Natural killer cell treated with Interleukin-12 subunit alpha and Interleukin-12 subunit beta and Interleukin-15 and Interleukin-18, amount 100 ng/mL, for 72 hours (primary cell): ENCODE results near the gene OGDH. TPM values are rescaled to one million over a fixed set of nuclear protein-coding genes. Genes with fewer than 3 reads are reported as not detected.
A peak's percentile ranks its signal among the peaks of the same experiment; 100 is the strongest.

Experiments used
- ATAC-seq, 2 donors: fragments of 150-1000 bp; cut with Tn5 transposase in 1 of 2; sonication (Bioruptor Pico), chemical (Tn5 transposase) in 1 of 2; 2 replicates each; pipeline ENCODE4 v1.10.0; 2021
- DNase-seq: peaks from one replicate; pipeline ENCODE4 v3.0.0; 2022; ENCODE audit warnings: low spot score
- H3K27ac Mint-ChIP-seq, 2 donors: 1 replicate in 1 of 2; 2 replicates in 1 of 2; pipeline ENCODE4 v1.8.0; 2022; ENCODE audit warnings: mixed read lengths in 2 of 2, mild to moderate bottlenecking in 1 of 2, moderate library complexity in 1 of 2
- H3K27me3 Mint-ChIP-seq, 2 donors: 1 replicate in 1 of 2; 2 replicates in 1 of 2; pipeline ENCODE4 v1.8.0; 2022; ENCODE audit warnings: mixed read lengths in 2 of 2
- H3K36me3 Mint-ChIP-seq: one replicate; pipeline ENCODE4 v1.8.0; 2022; ENCODE audit warnings: mixed read lengths
- H3K4me1 Mint-ChIP-seq, 2 donors: 1 replicate in 1 of 2; 2 replicates in 1 of 2; pipeline ENCODE4 v1.8.0; 2022; ENCODE audit warnings: low read depth in 2 of 2, mixed read lengths in 2 of 2, mild to moderate bottlenecking in 1 of 2
- H3K4me3 Mint-ChIP-seq: one replicate; pipeline ENCODE4 v1.8.0; 2022; ENCODE audit warnings: mixed read lengths
- H3K9me3 Mint-ChIP-seq: 2 replicates; pipeline ENCODE4 v1.8.0; 2022; ENCODE audit warnings: mixed read lengths
- total RNA-seq, 2 donors: library from RNA; stranded (reverse); gene quantifications; one replicate each; pipeline ENCODE4 v1.2.3, GENCODE V29; 2022

The OGDH gene
- total RNA-seq, 2 donors from 2014 or later, result 84.8 to 116 TPM

DNA sequence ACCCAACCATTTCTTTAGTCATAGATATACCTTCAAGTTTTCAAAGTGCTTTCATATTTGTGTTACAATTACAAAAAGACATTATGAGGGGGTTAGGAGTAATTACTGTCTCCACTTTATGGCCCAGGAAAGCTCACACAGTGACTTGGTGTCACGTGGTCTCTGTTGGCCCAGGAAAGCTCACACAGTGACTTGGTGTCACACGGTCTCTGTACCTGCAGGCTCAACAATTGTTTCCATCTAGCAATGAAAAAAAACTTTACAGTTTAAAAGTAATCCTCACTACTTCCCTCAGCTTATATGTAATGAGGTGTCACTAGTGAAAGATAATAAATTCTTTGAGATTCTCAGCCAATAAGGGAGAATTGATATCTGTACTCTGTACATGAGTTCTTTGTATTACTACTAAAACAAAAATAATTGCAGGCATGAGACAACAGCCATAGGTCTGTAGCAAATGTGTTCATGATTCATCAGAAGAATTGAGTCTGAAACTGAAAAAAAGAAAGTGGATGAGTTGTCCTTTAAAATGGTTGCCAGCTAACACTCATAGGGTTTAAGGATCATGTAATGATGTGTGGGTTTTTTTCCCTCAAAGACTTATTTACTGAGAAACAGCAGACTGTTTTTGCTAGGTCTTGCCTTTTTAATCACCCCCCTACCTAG is 10.9 kb downstream of the OGDH start:
- H3K4me3 Mint-ChIP-seq, result peak overlapping the region; percentile 45
- no peak for DNase-seq
- H3K4me1 Mint-ChIP-seq, result peaks cover 46 to 63% of the 10 kb centered on the region in 2 donors
- H3K27me3 Mint-ChIP-seq, result no peaks in the 10 kb centered on the region
- no peaks in the 10 kb centered on the region for H3K36me3 Mint-ChIP-seq
- H3K9me3 Mint-ChIP-seq, result no peaks in the 10 kb centered on the region
- peak; percentile 77 to 90 for ATAC-seq
- H3K27ac Mint-ChIP-seq, result peak overlapping the region; percentile 84 to 86

DNA sequence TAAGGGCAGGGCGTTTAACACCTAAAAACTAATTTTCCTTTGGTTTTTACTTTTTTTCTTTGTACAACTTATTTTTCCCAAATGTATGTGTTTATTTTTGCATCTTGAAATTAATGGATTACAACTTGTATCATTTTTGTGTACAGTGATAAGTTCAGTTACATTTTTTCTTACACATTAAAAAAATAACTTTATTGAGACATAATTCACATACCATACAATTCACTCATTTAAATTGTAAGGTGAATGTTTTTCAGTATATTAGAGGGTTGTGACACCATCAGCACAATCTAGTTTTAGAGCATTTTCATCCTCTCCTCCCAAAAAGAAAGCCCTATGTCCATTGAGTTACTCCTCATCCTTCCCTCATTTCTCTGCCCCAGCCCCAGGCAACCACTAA is 11.6 kb downstream of the OGDH start:
- H3K27me3 Mint-ChIP-seq, result no peaks in the 10 kb centered on the region
- H3K36me3 Mint-ChIP-seq, result no peaks in the 10 kb centered on the region
- H3K4me1 Mint-ChIP-seq, result peaks cover 52 to 69% of the 10 kb centered on the region in 2 donors
- ATAC-seq (no peak), DNase-seq (no peak)
- H3K4me3 Mint-ChIP-seq, result peak overlapping the region; percentile 49
- no peaks in the 10 kb centered on the region for H3K9me3 Mint-ChIP-seq
- H3K27ac Mint-ChIP-seq, result peak overlapping the region; percentile 84 to 86

DNA sequence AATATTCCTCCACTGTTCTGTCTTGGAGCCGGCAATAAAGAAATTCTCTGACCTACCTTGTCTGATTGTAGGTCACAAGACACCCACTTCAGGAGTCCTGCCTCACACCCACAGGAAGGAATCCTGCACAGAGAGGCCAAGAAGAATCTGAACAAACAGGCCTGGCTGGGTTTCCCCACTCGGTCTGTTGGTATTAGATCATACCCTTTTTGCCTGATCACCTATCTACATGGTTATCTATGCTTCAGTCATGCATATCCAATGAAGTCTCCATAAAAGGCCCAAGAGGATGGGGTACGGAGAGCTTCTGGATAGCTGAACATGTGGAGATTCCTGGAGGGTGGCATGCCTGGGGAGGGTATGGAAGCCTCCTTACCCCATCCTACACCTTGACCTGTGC is 12.3 kb downstream of the OGDH start:
- H3K4me3 Mint-ChIP-seq, result no peak overlapping the region
- no peaks in the 10 kb centered on the region for H3K36me3 Mint-ChIP-seq
- H3K4me1 Mint-ChIP-seq, result peaks cover 56 to 76% of the 10 kb centered on the region in 2 donors
- no peaks in the 10 kb centered on the region for H3K9me3 Mint-ChIP-seq
- peak overlapping the region; percentile 84 to 86 for H3K27ac Mint-ChIP-seq
- DNase-seq (no peak), ATAC-seq (no peak)
- H3K27me3 Mint-ChIP-seq, result no peaks in the 10 kb centered on the region

DNA sequence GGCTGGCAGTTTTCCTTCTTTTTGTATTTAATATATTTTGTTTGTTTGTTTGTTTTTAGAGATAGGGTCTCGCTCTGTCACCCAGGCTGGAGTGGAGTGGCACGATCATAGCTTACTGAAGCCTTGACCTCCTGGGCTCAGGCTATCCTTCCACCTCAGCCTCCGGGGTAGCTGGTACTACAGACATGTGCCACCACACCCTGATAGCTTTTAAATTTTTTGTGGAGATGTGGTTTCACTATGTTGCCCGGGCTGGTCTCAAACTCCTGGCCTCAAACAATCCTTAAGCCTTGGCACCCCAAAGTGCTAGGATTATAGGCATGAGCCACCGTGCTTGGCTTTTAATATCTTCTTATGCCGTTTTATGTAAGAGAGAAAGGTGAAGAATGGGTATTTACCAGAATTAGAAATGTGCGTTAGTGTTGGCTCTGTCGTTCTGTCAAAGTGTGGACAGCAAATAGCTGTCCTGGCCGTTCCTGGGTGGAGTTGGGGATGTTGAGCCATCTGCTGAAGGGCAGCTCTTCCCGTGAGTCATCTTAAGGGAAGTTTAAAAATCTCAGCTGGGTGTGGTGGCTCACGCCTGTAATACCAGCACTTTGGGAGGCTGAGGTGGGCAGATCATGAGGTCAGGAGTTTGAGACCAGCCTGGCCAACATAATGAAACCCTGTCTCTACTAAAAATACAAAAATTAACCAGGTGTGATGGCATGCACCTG is 14.8 kb downstream of the OGDH start:
- ATAC-seq (no peak), DNase-seq (no peak)
- no peaks in the 10 kb centered on the region for H3K36me3 Mint-ChIP-seq
- no peaks in the 10 kb centered on the region for H3K9me3 Mint-ChIP-seq
- H3K4me3 Mint-ChIP-seq, result no peak overlapping the region
- no peaks in the 10 kb centered on the region for H3K27me3 Mint-ChIP-seq
- H3K4me1 Mint-ChIP-seq, result peaks cover 53 to 67% of the 10 kb centered on the region in 2 donors
- H3K27ac Mint-ChIP-seq, result peak overlapping the region; percentile 36 to 80

DNA sequence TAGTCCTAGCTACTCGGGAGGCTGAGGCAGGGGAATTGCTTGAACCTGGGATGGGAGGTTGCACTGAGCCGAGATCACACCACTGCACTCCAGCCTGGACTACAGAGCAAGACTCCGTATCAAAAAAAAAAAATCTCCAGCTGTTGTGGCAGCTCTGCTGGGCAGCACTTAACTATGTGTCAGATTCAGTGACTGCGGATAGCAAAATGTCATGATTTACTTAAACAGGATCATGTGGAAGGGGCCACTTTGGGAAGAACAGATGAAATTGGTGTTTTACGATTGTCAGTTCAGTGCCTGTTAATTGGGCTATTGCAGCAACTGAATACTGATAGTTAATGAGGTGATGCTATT is 15.3 kb downstream of the OGDH start:
- Mint-ChIP-seq H3K4me3 (peak overlapping the region; percentile 20), H3K27ac (peak overlapping the region; percentile 36 to 80)
- ATAC-seq, result no peak

DNA sequence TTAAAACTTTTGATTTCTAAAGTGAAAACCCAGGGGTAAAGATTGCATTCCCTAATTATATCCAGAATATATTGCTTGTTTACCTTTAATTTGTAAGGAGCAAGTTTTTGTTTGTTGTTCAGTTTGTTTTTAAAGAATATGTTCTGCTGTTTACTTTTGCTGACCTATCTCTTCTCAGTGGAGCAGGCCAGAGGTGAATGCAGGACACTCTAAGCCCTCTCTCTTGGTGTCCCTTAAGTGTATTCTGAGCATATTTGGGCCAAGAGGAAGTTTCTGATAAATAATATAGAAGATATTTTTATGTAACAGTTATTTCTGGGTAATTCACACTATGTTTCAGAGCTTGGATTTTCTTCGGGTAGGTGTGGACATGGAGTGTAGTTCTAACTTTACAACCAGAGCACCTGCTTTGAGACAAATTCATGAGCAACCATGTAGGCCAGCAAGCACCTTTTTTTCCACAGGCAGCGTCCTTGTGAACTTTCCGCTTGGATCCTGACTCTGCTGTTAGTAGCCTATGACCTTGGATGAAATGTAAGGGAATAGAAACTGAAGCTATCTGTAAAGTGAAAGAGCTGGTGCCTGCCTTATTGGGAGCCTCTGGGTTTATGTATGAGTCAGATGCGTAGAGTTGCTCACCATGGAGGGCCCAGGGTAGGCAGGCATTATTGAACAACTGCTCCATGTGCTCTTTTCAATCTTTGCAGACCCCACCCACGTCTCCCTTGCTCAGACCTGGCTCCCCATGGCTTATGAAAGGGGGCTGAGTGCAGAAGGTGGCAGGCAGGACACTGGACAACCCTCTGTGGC is 16.1 kb downstream of the OGDH start:
- Mint-ChIP-seq H3K27me3 (no peaks in the 10 kb centered on the region), H3K36me3 (no peaks in the 10 kb centered on the region), H3K27ac (peak overlapping the region; percentile 80 to 88), H3K4me3 (peak overlapping the region; percentile 71), H3K9me3 (no peaks in the 10 kb centered on the region), H3K4me1 (peaks cover 47 to 63% of the 10 kb centered on the region in 2 donors)
- ATAC-seq (peak; percentile 94 to 96), DNase-seq (no peak)

More for the DNA sequence above, 15.3 kb downstream of the OGDH start:
- Mint-ChIP-seq H3K36me3 (no peaks in the 10 kb centered on the region), H3K4me1 (peaks cover 54 to 70% of the 10 kb centered on the region in 2 donors), H3K27me3 (no peaks in the 10 kb centered on the region), H3K9me3 (no peaks in the 10 kb centered on the region)
- DNase-seq, result no peak

DNA sequence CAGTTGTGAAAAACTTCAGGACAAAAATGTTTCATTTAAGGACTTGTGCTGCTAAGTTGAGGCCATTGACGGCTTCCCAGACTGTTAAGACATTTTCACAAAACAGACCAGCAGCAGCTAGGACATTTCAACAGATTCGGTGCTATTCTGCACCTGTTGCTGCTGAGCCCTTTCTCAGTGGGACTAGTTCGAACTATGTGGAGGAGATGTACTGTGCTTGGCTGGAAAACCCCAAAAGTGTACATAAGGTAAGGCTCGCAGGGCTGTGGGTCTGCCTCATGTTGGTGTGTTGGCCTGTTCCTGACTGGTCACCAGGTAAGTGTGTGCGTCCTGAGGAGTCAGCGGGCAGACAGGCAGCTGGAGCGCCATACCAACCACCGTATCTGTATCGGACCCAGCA is 17.9 kb downstream of the OGDH start:
- no peaks in the 10 kb centered on the region for H3K9me3 Mint-ChIP-seq
- peaks cover 36 to 52% of the 10 kb centered on the region in 2 donors for H3K4me1 Mint-ChIP-seq
- no peak for ATAC-seq
- no peaks in the 10 kb centered on the region for H3K27me3 Mint-ChIP-seq
- no peak for DNase-seq
- H3K27ac Mint-ChIP-seq, result peak overlapping the region; percentile 80 to 88
- peaks cover 6% of the 10 kb centered on the region for H3K36me3 Mint-ChIP-seq
- peak overlapping the region; percentile 71 for H3K4me3 Mint-ChIP-seq

DNA sequence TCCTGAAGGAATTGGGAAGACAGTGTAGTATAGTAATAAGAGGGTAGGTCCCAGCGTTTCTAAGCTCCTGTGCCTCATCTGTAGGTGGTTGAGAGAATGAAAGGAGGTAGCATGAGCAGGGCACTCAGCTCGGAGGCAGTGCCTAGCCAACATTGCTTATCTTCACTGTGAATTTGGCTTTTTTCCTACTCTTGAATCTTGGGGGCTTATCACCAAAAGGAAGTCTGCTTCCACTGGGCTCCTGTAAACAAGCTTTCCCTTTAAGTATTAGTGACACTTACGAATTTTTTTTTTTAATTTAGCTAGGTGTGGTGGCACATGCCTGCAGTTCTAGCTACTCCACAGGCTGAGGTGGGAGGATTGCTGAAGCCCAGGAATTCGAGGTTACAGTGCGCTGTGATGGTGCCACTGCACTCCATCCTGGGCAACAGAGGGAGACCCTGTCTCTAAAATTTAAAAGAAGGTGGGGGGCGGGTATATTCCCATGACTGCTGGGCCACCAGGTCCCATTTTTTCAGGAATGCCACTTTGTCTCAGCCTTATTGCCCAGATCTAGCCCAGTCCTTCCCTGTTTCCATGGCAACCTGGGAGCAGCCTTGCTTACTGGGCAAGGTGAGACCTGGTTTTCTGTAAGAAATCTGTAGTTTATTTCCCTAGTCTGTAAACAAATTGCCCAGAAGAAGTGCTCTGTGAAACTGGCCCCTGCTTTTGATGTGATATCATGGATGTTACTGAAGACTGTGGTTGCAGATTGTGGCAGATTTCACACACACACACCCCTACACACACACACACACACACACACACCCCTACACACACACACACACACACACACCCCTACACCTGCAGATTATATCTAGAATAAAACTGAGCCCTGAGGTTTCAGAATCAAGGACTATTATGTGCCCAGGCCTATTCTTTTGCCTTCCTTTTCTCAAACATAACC is 19.4 kb downstream of the OGDH start:
- no peak for DNase-seq
- Mint-ChIP-seq H3K4me3 (no peak overlapping the region), H3K27ac (no peak overlapping the region), H3K4me1 (peaks cover 47 to 61% of the 10 kb centered on the region in 2 donors), H3K36me3 (peaks cover 6% of the 10 kb centered on the region), H3K9me3 (no peaks in the 10 kb centered on the region), H3K27me3 (no peaks in the 10 kb centered on the region)
- ATAC-seq, result no peak

DNA sequence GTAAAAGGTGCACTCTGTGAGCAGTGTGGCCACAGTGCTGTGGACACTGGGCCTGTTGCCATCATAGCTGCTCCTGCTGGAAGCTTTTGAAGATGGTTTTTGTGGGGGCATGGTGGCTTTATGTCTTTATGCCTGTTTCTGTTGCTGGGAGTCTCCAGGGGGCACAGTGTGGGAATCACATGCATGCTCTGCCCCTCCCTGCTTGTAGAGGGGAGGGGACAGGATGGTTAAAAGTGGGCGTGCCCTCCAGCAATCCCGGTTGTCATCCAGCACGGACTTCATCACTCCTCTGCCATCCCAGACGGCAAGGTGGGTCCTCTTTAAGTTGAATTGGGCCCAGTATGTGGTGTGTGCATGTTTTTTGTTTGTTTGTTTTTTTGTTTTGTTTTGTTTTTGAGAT is 20.2 kb downstream of the OGDH start:
- DNase-seq (no peak), ATAC-seq (no peak)
- peaks cover 48 to 63% of the 10 kb centered on the region in 2 donors for H3K4me1 Mint-ChIP-seq
- H3K36me3 Mint-ChIP-seq, result peaks cover 6% of the 10 kb centered on the region
- no peaks in the 10 kb centered on the region for H3K9me3 Mint-ChIP-seq
- H3K4me3 Mint-ChIP-seq, result no peak overlapping the region
- no peaks in the 10 kb centered on the region for H3K27me3 Mint-ChIP-seq
- no peak overlapping the region for H3K27ac Mint-ChIP-seq

DNA sequence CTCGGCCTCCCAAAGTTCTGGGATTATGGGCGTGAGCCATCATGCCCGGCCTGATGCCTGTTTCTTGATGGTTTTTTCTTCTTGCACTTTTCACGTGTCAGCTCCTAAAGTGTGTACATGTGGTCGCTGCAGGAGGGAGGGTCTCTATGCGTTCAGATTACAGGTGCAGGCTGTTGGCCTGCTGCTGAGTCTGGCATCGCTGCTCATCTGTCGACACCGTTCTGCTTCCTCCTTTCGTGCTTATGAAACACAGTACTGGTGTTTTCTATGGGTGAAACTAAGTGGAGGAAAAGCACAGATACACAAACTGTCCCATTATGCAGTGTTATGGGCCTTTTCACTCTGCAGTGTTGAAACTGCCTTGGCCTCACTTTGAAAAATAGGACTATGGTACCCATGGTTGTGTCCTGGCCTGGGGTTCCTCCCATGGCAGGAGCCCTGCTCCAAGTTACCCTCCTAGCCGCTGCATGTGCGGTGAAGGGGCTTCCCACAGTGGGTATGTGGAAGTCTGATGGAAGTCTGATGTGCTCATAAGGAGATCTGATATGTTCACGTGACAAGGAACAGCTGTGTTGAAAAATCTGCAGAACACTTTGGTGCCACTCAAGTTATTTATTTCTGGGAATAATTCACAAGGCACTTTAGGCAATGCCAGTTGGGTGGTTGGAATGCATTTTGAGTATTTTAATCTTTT is 23.5 kb downstream of the OGDH start:
- no peaks in the 10 kb centered on the region for H3K27me3 Mint-ChIP-seq
- H3K9me3 Mint-ChIP-seq, result no peaks in the 10 kb centered on the region
- no peak for DNase-seq
- H3K4me1 Mint-ChIP-seq, result peaks cover 47 to 53% of the 10 kb centered on the region in 2 donors
- peak overlapping the region; percentile 70 to 87 for H3K27ac Mint-ChIP-seq
- no peak for ATAC-seq
- no peak overlapping the region for H3K4me3 Mint-ChIP-seq
- peaks cover 11% of the 10 kb centered on the region for H3K36me3 Mint-ChIP-seq

DNA sequence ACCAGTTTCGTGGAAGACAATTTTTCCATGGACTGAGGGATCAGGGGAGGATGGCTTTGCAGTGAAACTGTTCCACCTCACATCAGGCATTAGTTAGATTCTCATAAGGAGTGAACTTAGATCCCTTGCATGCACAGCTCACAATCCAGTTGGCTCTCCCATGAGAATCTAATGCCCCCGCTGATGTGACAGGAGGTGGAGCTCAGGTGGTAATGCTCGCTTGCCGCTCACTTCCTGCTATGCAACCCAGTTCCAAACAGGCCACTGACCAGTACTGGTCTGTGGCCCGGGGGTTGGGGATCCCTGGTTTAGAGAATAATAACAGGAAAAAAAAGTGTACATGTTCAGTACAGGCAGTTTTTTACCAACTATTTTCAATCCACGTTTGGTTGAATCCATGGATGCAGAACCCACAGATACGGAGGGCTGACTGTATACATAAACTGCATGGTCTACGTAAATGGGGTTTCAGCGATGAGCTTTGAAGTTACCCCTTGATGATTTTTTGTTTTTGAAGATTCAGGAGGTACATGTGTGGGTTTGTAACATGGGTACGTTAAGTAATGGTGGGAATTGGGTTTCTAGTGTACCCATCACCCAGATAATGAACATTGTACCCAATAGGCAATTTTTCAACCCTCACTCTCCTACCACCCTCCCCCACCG is 24.5 kb downstream of the OGDH start:
- DNase-seq (no peak), ATAC-seq (no peak)
- H3K27me3 Mint-ChIP-seq, result no peaks in the 10 kb centered on the region
- no peaks in the 10 kb centered on the region for H3K9me3 Mint-ChIP-seq
- peaks cover 52 to 61% of the 10 kb centered on the region in 2 donors for H3K4me1 Mint-ChIP-seq
- H3K27ac Mint-ChIP-seq, result peak overlapping the region; percentile 70 to 87
- peaks cover 11% of the 10 kb centered on the region for H3K36me3 Mint-ChIP-seq
- peak overlapping the region; percentile 65 for H3K4me3 Mint-ChIP-seq

DNA sequence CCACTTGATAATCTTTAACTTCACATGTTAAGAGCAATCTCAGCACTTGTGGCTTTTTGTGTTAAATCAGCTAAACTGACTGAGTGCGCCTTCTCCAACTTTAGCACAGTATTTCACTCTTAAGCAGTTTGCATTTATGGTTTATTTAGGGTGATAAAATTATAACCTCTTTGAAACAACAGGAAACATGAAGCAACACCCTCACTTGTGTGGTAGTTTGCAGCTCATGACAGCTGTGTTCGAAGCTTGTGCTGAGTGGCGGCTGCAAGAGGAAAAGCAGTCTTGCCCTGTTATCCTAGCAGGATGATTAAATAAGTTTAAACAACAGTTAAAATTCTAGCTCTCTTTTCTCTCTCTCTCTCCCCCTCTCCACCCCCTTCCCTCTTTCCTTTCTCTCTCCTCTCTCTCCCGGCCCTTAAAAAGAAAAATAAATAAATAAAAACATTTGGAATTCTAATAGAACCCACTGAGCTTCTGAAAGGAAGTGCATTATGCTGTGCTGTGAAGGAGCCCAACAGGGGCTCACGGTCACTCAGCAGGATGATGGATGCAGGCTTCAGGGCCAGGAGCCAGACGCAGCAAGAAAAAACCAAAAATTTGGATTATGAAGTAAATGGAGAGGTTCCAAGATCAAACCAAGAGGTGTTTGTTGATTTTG is 25.2 kb downstream of the OGDH start:
- Mint-ChIP-seq H3K4me1 (peaks cover 54 to 62% of the 10 kb centered on the region in 2 donors), H3K27me3 (no peaks in the 10 kb centered on the region), H3K36me3 (peaks cover 11% of the 10 kb centered on the region), H3K27ac (peak overlapping the region; percentile 70 to 87), H3K4me3 (peak overlapping the region; percentile 65), H3K9me3 (no peaks in the 10 kb centered on the region)
- peak; percentile 71 to 74 for ATAC-seq
- DNase-seq, result no peak
